ENCODE measurements around the gene KPNA4. TPM values are rescaled to one million over a fixed set of nuclear protein-coding genes. Genes with fewer than 3 reads are reported as not detected.

KPNA4 gene
- total and polyA plus RNA-seq, 2 of the 4 experiments (the other 2 are of a cell fraction) = 12.9 to 46.1 TPM

GRCh38 chr3:160479376-160479775 is 86.0 kb downstream of the KPNA4 start:
- DNase-seq (no peak), ATAC-seq (ENCODE audit: low read depth) (no peak)
- no peak overlapping the region for H2AFZ ChIP-seq (replicated peaks; ENCODE audit: low read length, poor library complexity)
- H4K20me1 ChIP-seq (ENCODE audit: insufficient read depth, low read length) = no peaks in the 10 kb centered on the region
- H3K79me1 ChIP-seq (ENCODE audit: low read depth in 1 of 2, low read length in 2 of 2) = no peaks in the 10 kb centered on the region; a peak in 1 of 4 replicates
- H3K4me3 ChIP-seq (ENCODE audit: insufficient read depth, low read depth, low read length) = no peak overlapping the region
- H3K14ac ChIP-seq (replicated peaks; ENCODE audit: low read depth, low read length) = 0 out of 2 replicates have a peak overlapping the region, but pooled peaks have one; percentile 30
- H3K4me2 ChIP-seq (ENCODE audit: low read depth, low read length) = no peak overlapping the region
- 0 out of 2 replicates have a peak overlapping the region, but pooled peaks have one; percentile 11 for H2BK120ac ChIP-seq (ENCODE audit: low read depth, low read length)
- H3K27ac ChIP-seq (ENCODE audit: insufficient read depth, low read length) = no peak overlapping the region
- H2BK5ac ChIP-seq (ENCODE audit: low read depth, low read length, poor library complexity, severe bottlenecking) = no peak overlapping the region
- peaks cover 15% of the 10 kb centered on the region for H3K9me1 ChIP-seq (ENCODE audit: insufficient read depth, low read length)
- ChIA-PET POLR2A (ENCODE audit: unreplicated experiment) (no interaction called here), CTCF (no interaction called here)
- H3K18ac ChIP-seq (ENCODE audit: low read depth, low read length) = no peak overlapping the region
- BruUV-seq (replicated peaks) = no TSS peak
- H3K4ac ChIP-seq (ENCODE audit: low read depth, low read length) = 0 out of 2 replicates have a peak overlapping the region, but pooled peaks have one; percentile 16
- TF ChIP-seq RCOR1 (IDR thresholded peaks at IDR 0.05; ENCODE audit: insufficient replicate concordance, low read length) = no peak
- TF ChIP-seq CTCF (conservative IDR thresholded peaks at IDR 0.05; ENCODE audit: low read depth, low read length) = no peak
- TF ChIP-seq SMC3 (IDR thresholded peaks at IDR 0.05; ENCODE audit: low read depth, low read length) = no peak
- no peak for TF ChIP-seq FOS (IDR thresholded peaks at IDR 0.05; ENCODE audit: low read depth, low read length)
- no peak for TF ChIP-seq POLR2A (IDR thresholded peaks at IDR 0.05; ENCODE audit: low read depth, low read length)
- TF ChIP-seq USF2 (IDR thresholded peaks at IDR 0.05; ENCODE audit: low read depth, low read length) = no peak
- no peak for TF ChIP-seq RAD21 (IDR thresholded peaks at IDR 0.05; ENCODE audit: low read length)
- TF ChIP-seq NFE2L2 (IDR thresholded peaks at IDR 0.05; ENCODE audit: low read depth, low read length) = no peak
- TF ChIP-seq RFX5 (IDR thresholded peaks at IDR 0.05; ENCODE audit: low read depth, low read length) = no peak
- no peak for TF ChIP-seq BHLHE40 (IDR thresholded peaks at IDR 0.05; ENCODE audit: low read depth, low read length)
- TF ChIP-seq CHD1 (IDR thresholded peaks at IDR 0.05; ENCODE audit: low read depth, low read length) = no peak
- TF ChIP-seq MXI1 (IDR thresholded peaks at IDR 0.05; ENCODE audit: borderline replicate concordance, low read depth, low read length) = no peak
- TF ChIP-seq MAFK (IDR thresholded peaks at IDR 0.05; ENCODE audit: low read depth, low read length) = no peak
- TF ChIP-seq MAZ (IDR thresholded peaks at IDR 0.05; ENCODE audit: borderline replicate concordance, low read depth, low read length) = no peak
- no peak for TF ChIP-seq CEBPB (IDR thresholded peaks at IDR 0.05; ENCODE audit: low read depth, low read length)
- TF ChIP-seq ELK1 (IDR thresholded peaks at IDR 0.05; ENCODE audit: borderline replicate concordance, low read depth, low read length) = no peak
- 91% methylated on average over 4 of the region's 10 CpGs; no CpG with 5 or more reads in 1 of the 2 experiments for WGBS, 2 experiments (ENCODE audit: extremely low coverage in 2 of 2, insufficient read length in 1 of 2)
- no peak overlapping the region for H2AK5ac ChIP-seq (ENCODE audit: low read depth, low read length)
- peaks cover 11% of the 10 kb centered on the region for H3K4me1 ChIP-seq (ENCODE audit: control insufficient read depth, insufficient read depth, low read length)
- no peak overlapping the region for H4K5ac ChIP-seq (ENCODE audit: low read depth, low read length)
- intact Hi-C loops (cut with micrococcal nuclease) = no loop called here
- H3K27me3 ChIP-seq (ENCODE audit: control insufficient read depth, insufficient read depth, low read length) = no peaks in the 10 kb centered on the region
- in situ Hi-C loops (cut with MboI; ENCODE audit: low sequenced_read_pairs) = no loop called here
- dilution Hi-C loops (cut with HindIII; ENCODE audit: low sequenced_read_pairs, unreplicated experiment) = no loop called here
- no peaks in the 10 kb centered on the region for H3K9me3 ChIP-seq (ENCODE audit: control insufficient read depth, insufficient read depth, low read length)
- no peak overlapping the region for H3K56ac ChIP-seq (ENCODE audit: extremely low read depth, insufficient read depth, low read length)
- H2AK9ac ChIP-seq (replicated peaks; ENCODE audit: low read depth, low read length, poor library complexity) = peak overlapping the region; percentile 34
- H4K8ac ChIP-seq (ENCODE audit: low read depth in 2 of 2, low read length in 2 of 2) = no peak overlapping the region
- no peak overlapping the region for H2BK20ac ChIP-seq (ENCODE audit: low read depth, low read length)
- no peaks in the 10 kb centered on the region for H3K36me3 ChIP-seq (ENCODE audit: control insufficient read depth, insufficient read depth, low read length)
- H2BK15ac ChIP-seq (ENCODE audit: low read depth, low read length) = no peak overlapping the region; the same call in 2 of the 3 replicates
- no peak overlapping the region for H3K9ac ChIP-seq (ENCODE audit: low read depth, low read length)
- no peak overlapping the region for H3K23ac ChIP-seq (ENCODE audit: low read depth, low read length)
- no peak overlapping the region for H4K91ac ChIP-seq (ENCODE audit: insufficient read depth, low read depth, low read length)

Data from IMR-90 (cell line).